HG02981 (cell line): ENCODE results near the gene TPH1.
"Not testable (repeated sequence)": the region's sequence is repeated elsewhere in the genome, so short reads cannot be mapped to it uniquely, and the experiment has no call there.

ENCODE experiments used
- ATAC-seq: cut with Tn5 transposase; IDR thresholded peaks from one replicate; pipeline ENCODE4 v1.9.1; 2021; ENCODE audit warnings: mild to moderate bottlenecking, moderate library complexity; ENCODE audit not compliant: unreplicated experiment

TPH1 gene

GRCh38 chr11:18027475-18027874 lies 18.6 kb downstream of the TPH1 start:
- ATAC-seq = no peak

GRCh38 chr11:18022419-18022818 lies 23.6 kb downstream of the TPH1 start:
- ATAC-seq = no peak

GRCh38 chr11:18019650-18020049 lies 26.4 kb downstream of the TPH1 start:
- no peak for ATAC-seq

GRCh38 chr11:18016789-18017188 lies 29.3 kb downstream of the TPH1 start:
- no peak for ATAC-seq

- ATAC-seq = no peak
Measured at GRCh38 chr11:18014876-18015275, 31.2 kb downstream of the TPH1 start.

- no peak for ATAC-seq
Measured at GRCh38 chr11:18013790-18014507, 32.1 kb downstream of the TPH1 start.

GRCh38 chr11:18012906-18013781 lies 32.9 kb downstream of the TPH1 start, which contains the start of gene SERGEF:
TSS of gene SERGEF (minus strand) at chr11:18013047. CDS start at chr11:18013010, 37 bp downstream.
- peak; percentile 91 for ATAC-seq

GRCh38 chr11:18012122-18012905 lies 33.8 kb downstream of the TPH1 start:
- no peak for ATAC-seq

- ATAC-seq = no peak
Measured at GRCh38 chr11:18011633-18012032, 34.4 kb downstream of the TPH1 start.

GRCh38 chr11:18010977-18011586 lies 35.0 kb downstream of the TPH1 start:
- no peak for ATAC-seq

- ATAC-seq = no peak
Measured at GRCh38 chr11:18010121-18010670, 35.9 kb downstream of the TPH1 start.

GRCh38 chr11:18005376-18006129 lies 40.5 kb downstream of the TPH1 start:
- ATAC-seq = no peak

- no peak for ATAC-seq
Measured at GRCh38 chr11:18001191-18001590, 44.9 kb downstream of the TPH1 start.

GRCh38 chr11:18000760-18001159 lies 45.3 kb downstream of the TPH1 start:
- peak; percentile 97 for ATAC-seq

GRCh38 chr11:18000128-18000527 lies 45.9 kb downstream of the TPH1 start:
- not testable (repeated sequence) for ATAC-seq
